K562 (cell line): ENCODE data around the gene BSN. TPM values are rescaled to one million over a fixed set of nuclear protein-coding genes. Genes with fewer than 3 reads are reported as not detected.

ENCODE experiments used
- ATAC-seq: fragments of 200-7000 bp; cut with Tn5 transposase; 3 replicates; pipeline ENCODE4 v1.9.1; 2020; ENCODE audit warnings: moderate library complexity
- BruUV-seq: library from RNA; stranded (reverse); fragments of 400-500 nt; replicated peaks from 2 replicates; lab custom pipeline; 2021; lab: Mats Ljungman, UMichigan
- CTCF ChIA-PET: fragments of 300-600 bp; formaldehyde crosslinking; extraction: SDS; loops from one replicate; lab custom pipeline; 2021; ENCODE audit warnings: low intra/inter-chr PET ratio; lab: Yijun Ruan, JAX
- POLR2A ChIA-PET: fragments of 300-600, 350-650 bp; sonication (Branson Sonifier 250); formaldehyde crosslinking; extraction: SDS; loops from one replicate; lab custom pipeline; 2021; ENCODE audit warnings: antibody characterized with exemption, inconsistent platforms; lab: Yijun Ruan, JAX
- DNase-seq, 4 experiments: peaks; one replicate each; pipeline versions ENCODE4 v3.0.0 to v3.0.0-alpha.2; 2011 to 2018; ENCODE audit warnings: low spot score in 3 of 4, mixed read lengths in 3 of 4; ENCODE audit errors: extremely low read depth in 1 of 4
- FAIRE-seq: peaks from 2 replicates; lab custom pipeline; 2011; peaks lifted over from hg19 to GRCh38; lab: Jason Lieb, UNC
- H2AFZ ChIP-seq: 2 replicates; pipeline ENCODE4 v1.6.0; 2011; ENCODE audit warnings: low read depth, low read length, control low read depth, inconsistent platforms
- H3K27ac ChIP-seq: fragments of 200-600 bp; 3 replicates; pipeline ENCODE4 v1.8.0; 2011; ENCODE audit warnings: low read depth, mild to moderate bottlenecking, control low read depth, inconsistent platforms, low read length, moderate library complexity, mixed read lengths; ENCODE audit errors: extremely low read depth
- H3K27me3 ChIP-seq, 2 experiments: fragments of 300-600 bp in 1 of 2; 2 replicates in 1 of 2; 3 replicates in 1 of 2; pipeline versions ENCODE4 v1.6.0 to v1.8.0; 2011; ENCODE audit warnings: inconsistent platforms in 2 of 2, low read length in 2 of 2, mild to moderate bottlenecking in 1 of 2, mixed read lengths in 1 of 2, moderate library complexity in 1 of 2; ENCODE audit not compliant: control insufficient read depth in 2 of 2, insufficient read depth in 2 of 2
- H3K36me3 ChIP-seq: fragments of 300-600 bp; 3 replicates; pipeline ENCODE4 v1.8.0; 2011; ENCODE audit warnings: mild to moderate bottlenecking, low read length, inconsistent platforms; ENCODE audit not compliant: control insufficient read depth, insufficient read depth
- H3K4me1 ChIP-seq, 2 experiments: fragments of 200-600 bp in 1 of 2; replicated peaks in 1 of 2; 2 replicates in 1 of 2; 3 replicates in 1 of 2; pipeline versions ENCODE4 v1.5.1 to v1.8.0; 2011; ENCODE audit warnings: inconsistent platforms in 2 of 2, low read length in 2 of 2, mild to moderate bottlenecking in 1 of 2, mixed read lengths in 1 of 2, moderate library complexity in 1 of 2; ENCODE audit not compliant: control insufficient read depth in 2 of 2, insufficient read depth in 2 of 2
- H3K4me2 ChIP-seq: 2 replicates; pipeline ENCODE4 v1.6.1; 2011; ENCODE audit warnings: low read length, control low read depth, inconsistent platforms, mixed read lengths; ENCODE audit not compliant: insufficient read depth
- H3K4me3 ChIP-seq: fragments of 200-600 bp; sonication (generic), shearing (Covaris generic); 2 replicates; pipeline ENCODE4 v1.5.1; 2016; ENCODE audit warnings: control low read depth, inconsistent platforms
- H3K79me2 ChIP-seq: fragments of 200-600 bp; 3 replicates; pipeline ENCODE4 v1.8.0; 2011; ENCODE audit warnings: low read length, inconsistent platforms; ENCODE audit not compliant: control insufficient read depth, insufficient read depth
- H3K9ac ChIP-seq, 2 experiments: 2 replicates each; pipeline versions ENCODE4 v1.6.0 to v1.6.1; 2011; ENCODE audit warnings: low read depth in 2 of 2, low read length in 2 of 2, control low read depth in 1 of 2, inconsistent platforms in 1 of 2, mild to moderate bottlenecking in 1 of 2, mixed read lengths in 1 of 2; ENCODE audit not compliant: insufficient read depth in 1 of 2
- H3K9me1 ChIP-seq: one replicate; pipeline ENCODE4 v1.6.0; 2011; ENCODE audit warnings: inconsistent platforms, mild to moderate bottlenecking, low read length, moderate library complexity; ENCODE audit not compliant: control insufficient read depth, insufficient read depth
- H3K9me3 ChIP-seq: replicated peaks from 2 replicates; pipeline ENCODE4 v1.5.1; 2011; ENCODE audit warnings: low read depth, low read length, inconsistent platforms; ENCODE audit not compliant: control insufficient read depth, insufficient read depth
- H4K20me1 ChIP-seq: replicated peaks from 2 replicates; pipeline ENCODE4 v1.6.1; 2011; ENCODE audit warnings: low read length, inconsistent platforms, mixed read lengths; ENCODE audit not compliant: control insufficient read depth, insufficient read depth
- E2F4 ChIP-seq: sonication (generic); formaldehyde crosslinking; IDR thresholded peaks from 2 replicates; pipeline ENCODE4 v1.8.0; 2022; ENCODE audit warnings: mild to moderate bottlenecking, low read depth, missing genetic modification reagents
- GTF2F1 ChIP-seq: IDR thresholded peaks from 2 replicates; pipeline ENCODE4 v1.6.1; 2011; ENCODE audit warnings: low read depth, low read length, improper control_type of control experiment
- HDAC1 ChIP-seq, 2 experiments: fragments of 450-650 bp; IDR thresholded peaks; 2 replicates each; pipeline ENCODE4 v1.6.1; 2016 to 2017; ENCODE audit warnings: inconsistent platforms in 1 of 2, mild to moderate bottlenecking in 1 of 2, moderate library complexity in 1 of 2
- MAZ ChIP-seq, 2 experiments: fragments of 450-650 bp in 1 of 2; sonication (generic) in 1 of 2; formaldehyde crosslinking; IDR thresholded peaks in 1 of 2; conservative IDR thresholded peaks in 1 of 2; 2 replicates each; pipeline versions ENCODE4 v1.4.0 to v1.5.0; 2020; ENCODE audit warnings: mild to moderate bottlenecking in 1 of 2, missing genetic modification reagents in 1 of 2
- NR2F6 ChIP-seq: fragments of 450-650 bp; formaldehyde crosslinking; IDR thresholded peaks from 2 replicates; pipeline ENCODE4 v1.4.0; 2020; ENCODE audit warnings: mild to moderate bottlenecking
- RBM25 ChIP-seq: fragments of 200-400 bp; formaldehyde crosslinking; IDR thresholded peaks from 2 replicates; pipeline ENCODE4 v1.6.1; 2018; ENCODE audit warnings: low read length, low read depth, moderate library complexity; ENCODE audit not compliant: severe bottlenecking
- SMARCE1 ChIP-seq: fragments of 450-650 bp; IDR thresholded peaks from 2 replicates; pipeline ENCODE4 v1.7.1; 2016; ENCODE audit warnings: mild to moderate bottlenecking
- ZNF121 ChIP-seq: sonication (generic); formaldehyde crosslinking; conservative IDR thresholded peaks from 2 replicates; pipeline ENCODE4 v1.8.0; 2022; ENCODE audit warnings: missing genetic modification reagents
- ZNF445 ChIP-seq: fragments of 250-450 bp; sonication (Bioruptor Pico); IDR thresholded peaks from 2 replicates; pipeline ENCODE4 v1.4.0; 2020; ENCODE audit warnings: low read depth, mild to moderate bottlenecking, moderate library complexity
- WGBS: fragments of 100-300 bp; shearing (Covaris generic); methylation state at CpG from one replicate; pipeline ENCODE4 v1.1.6; 2016; ENCODE audit warnings: low coverage, mixed read lengths; ENCODE audit not compliant: insufficient coverage; ENCODE audit errors: missing lambda C conversion rate; 5-methylcytosine and 5-hydroxymethylcytosine counted together
- in situ Hi-C: fragments of 300-500 bp; cut with MboI; formaldehyde crosslinking; loops from 4 replicates; pipeline ENCODE4 v1.15.0; 2018; ENCODE audit warnings: inconsistent platforms, mixed read lengths
- intact Hi-C: fragments of 100-400 bp; cut with micrococcal nuclease; formaldehyde crosslinking; loops from 2 replicates; pipeline ENCODE4 v1.14.2; 2022
- polyA plus RNA-seq, 8 experiments: library from polyadenylated mRNA; depleted of rRNA in 4 of 8; stranded (reverse) in 5 of 8; unstranded in 3 of 8; fragments of >200 nt; fragmentation: Nextera tagmentation in 2 of 8; fragmentation: Illumina TruSeq in 1 of 8; extraction: Ambion mirVana in 2 of 8; extraction: Trizol in 1 of 8; gene quantifications; 2 replicates each; pipeline versions ENCODE4 v1.2.1 to v1.2.3, GENCODE V29; 2011 to 2014; ENCODE audit warnings: inconsistent platforms in 1 of 8, missing spikeins in 1 of 8
- total RNA-seq, 7 experiments: library from RNA; depleted of rRNA in 6 of 7; stranded (reverse); fragments of >200 nt in 6 of 7; fragmentation: Illumina TruSeq in 2 of 7; extraction: Trizol in 2 of 7; gene quantifications; 2 replicates each; pipeline versions ENCODE4 v1.2.1 to v1.2.3, GENCODE V29; 2011 to 2021; ENCODE audit warnings: low replicate concordance in 1 of 7
- TF ChIP-seq, protein P1 (sequence below), 2 experiments: fragments of 450-650 bp in 1 of 2; sonication (generic) in 1 of 2; formaldehyde crosslinking in 1 of 2; IDR thresholded peaks; 2 replicates each; pipeline versions ENCODE4 v1.7.1 to v1.9.0; 2016 to 2022; ENCODE audit warnings: inconsistent platforms in 1 of 2, mild to moderate bottlenecking in 1 of 2, missing genetic modification reagents in 1 of 2

BSN gene
- total and polyA plus RNA-seq, 9 of the 15 experiments (the other 6 are each of a cell fraction or from before 2014, with no cell fraction given): 0.03 to 1.5 (median 0.29) TPM

- ATAC-seq: no peak
- Histone ChIP-seq H2AFZ (no peak overlapping the region), H4K20me1 (no peaks in the 10 kb centered on the region), H3K79me2 (no peaks in the 10 kb centered on the region), H3K9ac (no peak overlapping the region), H3K36me3 (no peaks in the 10 kb centered on the region), H3K4me2 (no peak overlapping the region), H3K4me3 (no peak overlapping the region), H3K4me1 (peaks cover 0 to 34% of the 10 kb centered on the region in 2 experiments; a peak in 2 of 5 replicates), H3K9me3 (no peaks in the 10 kb centered on the region), H3K27me3 (no peaks in the 10 kb centered on the region), H3K27ac (no peak overlapping the region), H3K9me1 (no peaks in the 10 kb centered on the region)
- no peak for FAIRE-seq
- ChIA-PET POLR2A (interaction anchor here (0.6 kb wide), 1 partner anchor 9 kb away, joined by 3 read pairs; no protein-coding TSS in a partner anchor), CTCF (no interaction called here)
- no TSS peak for BruUV-seq
- in situ Hi-C loops: no loop called here
- intact Hi-C loops: no loop called here
- WGBS: 63% methylated on average over 8 of the region's 10 CpGs
- no peak for DNase-seq
- TF ChIP-seq ZNF121 (CRISPR knock-in tag): no peak
- no peak for TF ChIP-seq SMARCE1
- no peak for TF ChIP-seq E2F4 (CRISPR knock-in tag)
- TF ChIP-seq GTF2F1: no peak
- TF ChIP-seq, protein P1, sequence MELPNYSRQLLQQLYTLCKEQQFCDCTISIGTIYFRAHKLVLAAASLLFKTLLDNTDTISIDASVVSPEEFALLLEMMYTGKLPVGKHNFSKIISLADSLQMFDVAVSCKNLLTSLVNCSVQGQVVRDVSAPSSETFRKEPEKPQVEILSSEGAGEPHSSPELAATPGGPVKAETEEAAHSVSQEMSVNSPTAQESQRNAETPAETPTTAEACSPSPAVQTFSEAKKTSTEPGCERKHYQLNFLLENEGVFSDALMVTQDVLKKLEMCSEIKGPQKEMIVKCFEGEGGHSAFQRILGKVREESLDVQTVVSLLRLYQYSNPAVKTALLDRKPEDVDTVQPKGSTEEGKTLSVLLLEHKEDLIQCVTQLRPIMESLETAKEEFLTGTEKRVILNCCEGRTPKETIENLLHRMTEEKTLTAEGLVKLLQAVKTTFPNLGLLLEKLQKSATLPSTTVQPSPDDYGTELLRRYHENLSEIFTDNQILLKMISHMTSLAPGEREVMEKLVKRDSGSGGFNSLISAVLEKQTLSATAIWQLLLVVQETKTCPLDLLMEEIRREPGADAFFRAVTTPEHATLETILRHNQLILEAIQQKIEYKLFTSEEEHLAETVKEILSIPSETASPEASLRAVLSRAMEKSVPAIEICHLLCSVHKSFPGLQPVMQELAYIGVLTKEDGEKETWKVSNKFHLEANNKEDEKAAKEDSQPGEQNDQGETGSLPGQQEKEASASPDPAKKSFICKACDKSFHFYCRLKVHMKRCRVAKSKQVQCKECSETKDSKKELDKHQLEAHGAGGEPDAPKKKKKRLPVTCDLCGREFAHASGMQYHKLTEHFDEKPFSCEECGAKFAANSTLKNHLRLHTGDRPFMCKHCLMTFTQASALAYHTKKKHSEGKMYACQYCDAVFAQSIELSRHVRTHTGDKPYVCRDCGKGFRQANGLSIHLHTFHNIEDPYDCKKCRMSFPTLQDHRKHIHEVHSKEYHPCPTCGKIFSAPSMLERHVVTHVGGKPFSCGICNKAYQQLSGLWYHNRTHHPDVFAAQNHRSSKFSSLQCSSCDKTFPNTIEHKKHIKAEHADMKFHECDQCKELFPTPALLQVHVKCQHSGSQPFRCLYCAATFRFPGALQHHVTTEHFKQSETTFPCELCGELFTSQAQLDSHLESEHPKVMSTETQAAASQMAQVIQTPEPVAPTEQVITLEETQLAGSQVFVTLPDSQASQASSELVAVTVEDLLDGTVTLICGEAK (IDR thresholded peaks at IDR 0.05): no peak
- TF ChIP-seq, protein P1 (CRISPR knock-in tag; IDR thresholded peaks at IDR 0.05): no peak
- TF ChIP-seq MAZ (CRISPR knock-in tag; conservative IDR thresholded peaks at IDR 0.05 in 1 of 2, IDR thresholded peaks at IDR 0.05 in 1 of 2): no peak
- TF ChIP-seq RBM25: no peak
- no peak for TF ChIP-seq HDAC1 (IDR thresholded peaks at IDR 0.05)
- no peak for TF ChIP-seq NR2F6 (CRISPR knock-in tag)
- TF ChIP-seq ZNF445 (CRISPR knock-in tag): no peak
Observed at GRCh38 chr3:49654955-49655556, 100.8 kb downstream of the BSN start.
